ENCODE measurements around the gene KDM3A. TPM values are rescaled to one million over a fixed set of nuclear protein-coding genes. Genes with fewer than 3 reads are reported as not detected.

The KDM3A gene
- total and polyA plus RNA-seq, 2 experiments from 2014 or later, result 8.9 to 21.8 TPM

- H3F3A ChIP-seq (replicated peaks; ENCODE audit: low read depth), result no peaks in the 10 kb centered on the region
- no peaks in the 10 kb centered on the region for H3K79me2 ChIP-seq (replicated peaks; ENCODE audit: insufficient read depth)
- Mint-ChIP-seq H3K27me3 (ENCODE audit: insufficient read depth, low read depth, poor library complexity) (no peaks in the 10 kb centered on the region), H3K36me3 (ENCODE audit: low read depth) (no peaks in the 10 kb centered on the region), H3K4me1 (peaks cover 6% of the 10 kb centered on the region), H3K9me3 (peaks cover 7% of the 10 kb centered on the region; the same call in 2 of the 3 replicates), H3K4me3 (no peak overlapping the region), H3K27ac (no peak overlapping the region)
- DNase-seq (ENCODE audit: low spot score) (no peak), ATAC-seq (no peak)
- no peak overlapping the region for H3K4me3 ChIP-seq
- H3K36me3 ChIP-seq (ENCODE audit: insufficient read depth), result no peaks in the 10 kb centered on the region
- H3K4me2 ChIP-seq, result no peak overlapping the region
- H4K20me1 ChIP-seq (replicated peaks; ENCODE audit: insufficient read depth), result no peaks in the 10 kb centered on the region
- no peaks in the 10 kb centered on the region for H3K27me3 ChIP-seq (ENCODE audit: insufficient read depth)
- H3K27ac ChIP-seq (ENCODE audit: low read depth), result no peak overlapping the region
- no peak overlapping the region for H2AFZ ChIP-seq
- no peaks in the 10 kb centered on the region for H3K4me1 ChIP-seq (ENCODE audit: insufficient read depth)
- TF ChIP-seq CREB1 (CRISPR knock-in tag; IDR thresholded peaks at IDR 0.05; ENCODE audit: low read depth) (no peak), EZH2phosphoT487 (IDR thresholded peaks at IDR 0.05; ENCODE audit: unreplicated experiment) (no peak), STAT1 (IDR thresholded peaks at IDR 0.05; ENCODE audit: unreplicated experiment) (no peak), ZNF331 (CRISPR knock-in tag; IDR thresholded peaks at IDR 0.05; ENCODE audit: low read depth) (no peak), NANOG (IDR thresholded peaks at IDR 0.05; ENCODE audit: borderline replicate concordance) (no peak), EZH2 (IDR thresholded peaks at IDR 0.05; ENCODE audit: low read depth, unreplicated experiment) (no peak), CTCF (conservative IDR thresholded peaks at IDR 0.05; ENCODE audit: low read depth in 2 of 2) (no peak), ETS1 (IDR thresholded peaks at IDR 0.05) (no peak), JUNB (IDR thresholded peaks at IDR 0.05; ENCODE audit: unreplicated experiment) (no peak)
- H3K9me2 ChIP-seq (ENCODE audit: insufficient read depth), result 0 out of 2 replicates have a peak, but pooled peaks cover 9% of the 10 kb centered on the region
These were observed 29.2 kb upstream of the KDM3A start for GRCh38 chr2:86412007-86412406.

GRCh38 chr2:86413296-86414094 lies 27.7 kb upstream of the KDM3A start:
- H4K20me1 ChIP-seq (replicated peaks; ENCODE audit: insufficient read depth), result no peaks in the 10 kb centered on the region
- Mint-ChIP-seq H3K9me3 (peaks cover 7% of the 10 kb centered on the region; the same call in 2 of the 3 replicates), H3K4me1 (peaks cover 6% of the 10 kb centered on the region), H3K4me3 (no peak overlapping the region), H3K36me3 (ENCODE audit: low read depth) (no peaks in the 10 kb centered on the region), H3K27ac (no peak overlapping the region), H3K27me3 (ENCODE audit: insufficient read depth, low read depth, poor library complexity) (no peaks in the 10 kb centered on the region)
- H3K4me1 ChIP-seq (ENCODE audit: insufficient read depth), result no peaks in the 10 kb centered on the region
- H3K36me3 ChIP-seq (ENCODE audit: insufficient read depth), result no peaks in the 10 kb centered on the region
- H3K9me2 ChIP-seq (ENCODE audit: insufficient read depth), result peaks cover 9% of the 10 kb centered on the region; the same call in 1 of the 2 replicates
- H3K27ac ChIP-seq (ENCODE audit: low read depth), result no peak overlapping the region
- ATAC-seq (no peak), DNase-seq (ENCODE audit: low spot score) (no peak)
- no peaks in the 10 kb centered on the region for H3F3A ChIP-seq (replicated peaks; ENCODE audit: low read depth)
- H3K4me3 ChIP-seq, result no peak overlapping the region
- H3K27me3 ChIP-seq (ENCODE audit: insufficient read depth), result no peaks in the 10 kb centered on the region
- H3K4me2 ChIP-seq, result no peak overlapping the region
- H2AFZ ChIP-seq, result 0 out of 2 replicates have a peak overlapping the region, but pooled peaks have one; percentile 63
- no peaks in the 10 kb centered on the region for H3K79me2 ChIP-seq (replicated peaks; ENCODE audit: insufficient read depth)
- no peak for TF ChIP-seq STAT1 (IDR thresholded peaks at IDR 0.05; ENCODE audit: unreplicated experiment)
- no peak for TF ChIP-seq NANOG (IDR thresholded peaks at IDR 0.05; ENCODE audit: borderline replicate concordance)
- no peak for TF ChIP-seq ZNF114 (CRISPR knock-in tag; IDR thresholded peaks at IDR 0.05)
- TF ChIP-seq EZH2phosphoT487 (IDR thresholded peaks at IDR 0.05; ENCODE audit: unreplicated experiment), result no peak
- TF ChIP-seq JUNB (IDR thresholded peaks at IDR 0.05; ENCODE audit: unreplicated experiment), result no peak
- no peak for TF ChIP-seq ZNF462 (CRISPR knock-in tag; IDR thresholded peaks at IDR 0.05)
- TF ChIP-seq EZH2 (IDR thresholded peaks at IDR 0.05; ENCODE audit: low read depth, unreplicated experiment), result no peak
